Endothelial cell of umbilical vein (primary cell): ENCODE measurements around the gene ANGPTL2. TPM values are rescaled to one million over a fixed set of nuclear protein-coding genes. Genes with fewer than 3 reads are reported as not detected.

Experiments used
- BruUV-seq: library from RNA; stranded (reverse); fragments of 400-500 nt; replicated peaks from 2 replicates; lab custom pipeline; 2021; lab: Mats Ljungman, UMichigan
- CTCF ChIA-PET: fragments of 300-600, 350-600 bp; sonication (Branson Sonifier 250); formaldehyde crosslinking; loops from one replicate; lab custom pipeline; 2021; ENCODE audit warnings: antibody characterized with exemption, inconsistent platforms; lab: Charles Lee
- POLR2A ChIA-PET: fragments of 300-600, 350-600 bp; sonication (Branson Sonifier 250); formaldehyde crosslinking; loops from one replicate; lab custom pipeline; 2021; ENCODE audit warnings: antibody characterized with exemption, inconsistent platforms; lab: Charles Lee
- DNase-seq: peaks from one replicate; pipeline ENCODE4 v3.0.0-alpha.2; 2011; ENCODE audit warnings: low read depth, low spot score
- FAIRE-seq: peaks from 2 replicates; lab custom pipeline; 2011; peaks lifted over from hg19 to GRCh38; lab: Jason Lieb, UNC
- H2AFZ ChIP-seq: 2 replicates; pipeline ENCODE4 v1.6.0; 2012; ENCODE audit warnings: low read depth, low read length, control low read depth, inconsistent platforms
- H3K27ac ChIP-seq: 2 replicates; pipeline ENCODE4 v1.5.1; 2011; ENCODE audit warnings: low read depth, mild to moderate bottlenecking, control low read depth, low read length, moderate library complexity; ENCODE audit not compliant: insufficient read depth
- H3K27me3 ChIP-seq, 2 experiments: 2 replicates each; pipeline versions ENCODE4 v1.6.0 to v1.6.1; 2011; ENCODE audit warnings: low read length in 2 of 2, mixed read lengths in 1 of 2; ENCODE audit not compliant: control insufficient read depth in 2 of 2, insufficient read depth in 2 of 2
- H3K36me3 ChIP-seq, 2 experiments: 2 replicates in 1 of 2; 3 replicates in 1 of 2; pipeline ENCODE4 v1.5.1; 2011; ENCODE audit warnings: low read length in 2 of 2, mild to moderate bottlenecking in 1 of 2, moderate library complexity in 1 of 2; ENCODE audit not compliant: control insufficient read depth in 2 of 2, insufficient read depth in 2 of 2; ENCODE audit errors: extremely low read depth in 1 of 2
- H3K4me1 ChIP-seq: 3 replicates; pipeline ENCODE4 v1.5.1; 2011; ENCODE audit warnings: mild to moderate bottlenecking, low read length; ENCODE audit not compliant: control insufficient read depth, insufficient read depth; ENCODE audit errors: extremely low read depth
- H3K4me2 ChIP-seq: 2 replicates; pipeline ENCODE4 v1.6.1; 2011; ENCODE audit warnings: low read length, control low read depth, mixed read lengths; ENCODE audit not compliant: insufficient read depth
- H3K4me3 ChIP-seq, 3 experiments: fragments of 200-600 bp in 1 of 3; sonication (generic), shearing (Covaris generic) in 1 of 3; replicated peaks in 1 of 3; 2 replicates each; pipeline ENCODE4 v1.5.1; 2011 to 2016; ENCODE audit warnings: control low read depth in 3 of 3, low read length in 3 of 3, mild to moderate bottlenecking in 2 of 3, inconsistent platforms in 1 of 3, low read depth in 1 of 3, moderate library complexity in 1 of 3; ENCODE audit not compliant: insufficient read depth in 1 of 3
- H3K79me2 ChIP-seq: 2 replicates; pipeline ENCODE4 v1.6.0; 2012; ENCODE audit warnings: low read length, inconsistent platforms; ENCODE audit not compliant: control insufficient read depth, insufficient read depth
- H3K9ac ChIP-seq: replicated peaks from 2 replicates; pipeline ENCODE3; 2011; ENCODE audit warnings: low read length, control low read depth; ENCODE audit not compliant: insufficient read depth; ENCODE audit errors: extremely low read depth
- H3K9me1 ChIP-seq: replicated peaks from 3 replicates; pipeline ENCODE4 v1.6.0; 2011; ENCODE audit warnings: mild to moderate bottlenecking, low read length; ENCODE audit not compliant: control insufficient read depth, insufficient read depth; ENCODE audit errors: extremely low read depth
- H3K9me3 ChIP-seq: replicated peaks from 2 replicates; pipeline ENCODE4 v1.5.1; 2012; ENCODE audit warnings: low read length, inconsistent platforms; ENCODE audit not compliant: control insufficient read depth, insufficient read depth
- H4K20me1 ChIP-seq: replicated peaks from 2 replicates; pipeline ENCODE3; 2011; ENCODE audit warnings: mild to moderate bottlenecking, low read length; ENCODE audit not compliant: control insufficient read depth, insufficient read depth; ENCODE audit errors: extremely low read depth
- EZH2 ChIP-seq: IDR thresholded peaks from 2 replicates; pipeline ENCODE4 v1.6.1; 2012; ENCODE audit warnings: borderline replicate concordance, low read depth, mild to moderate bottlenecking, moderate library complexity, low read length, inconsistent platforms; ENCODE audit not compliant: severe bottlenecking
- FOS ChIP-seq: IDR thresholded peaks from 2 replicates; pipeline ENCODE4 v1.6.1; 2011; ENCODE audit warnings: mild to moderate bottlenecking, low read length, moderate library complexity, borderline replicate concordance; ENCODE audit not compliant: insufficient read depth
- GATA2 ChIP-seq: IDR thresholded peaks from 2 replicates; pipeline ENCODE4 v1.7.0; 2011; ENCODE audit warnings: low read depth, mild to moderate bottlenecking, moderate library complexity, mixed read lengths, low read length; ENCODE audit not compliant: insufficient read length, insufficient read depth
- JUN ChIP-seq: IDR thresholded peaks from 2 replicates; pipeline ENCODE4 v1.6.1; 2011; ENCODE audit warnings: borderline replicate concordance, low read depth; ENCODE audit not compliant: insufficient read length, insufficient read depth
- MAX ChIP-seq: IDR thresholded peaks from 2 replicates; pipeline ENCODE4 v1.6.1; 2011; ENCODE audit not compliant: insufficient read depth, insufficient read length
- MYC ChIP-seq: IDR thresholded peaks from one replicate; pipeline ENCODE4 v1.6.1; 2011; ENCODE audit warnings: mild to moderate bottlenecking, low read depth, low read length
- POLR2A ChIP-seq: IDR thresholded peaks from 2 replicates; pipeline ENCODE4 v1.6.1; 2012; ENCODE audit warnings: low read depth, mild to moderate bottlenecking, control low read depth, low read length
- POLR2AphosphoS5 ChIP-seq: IDR thresholded peaks from 2 replicates; pipeline ENCODE4 v1.6.1; 2012; ENCODE audit warnings: low read depth, mild to moderate bottlenecking, control low read depth, low read length, moderate library complexity; ENCODE audit not compliant: insufficient read depth
- dilution Hi-C: fragments of 300-500 bp; cut with MboI; formaldehyde crosslinking; loops from one replicate; pipeline ENCODE4 v1.15.0; 2019; ENCODE audit warnings: low sequenced_read_pairs; ENCODE audit not compliant: extremely low pct_ligation_motif_present
- intact Hi-C: fragments of 100-400 bp; cut with micrococcal nuclease; formaldehyde crosslinking; loops from one replicate; pipeline ENCODE4 v1.10.0; 2022
- polyA plus RNA-seq, 4 experiments: library from polyadenylated mRNA; depleted of rRNA in 3 of 4; stranded (reverse) in 3 of 4; unstranded in 1 of 4; fragments of >200 nt; gene quantifications; 2 replicates each; pipeline versions ENCODE4 v1.2.1 to v1.2.3, GENCODE V29; 2011 to 2012; ENCODE audit warnings: missing spikeins in 1 of 4
- total RNA-seq: library from RNA; stranded (reverse); gene quantifications from 2 replicates; pipeline ENCODE4 v1.2.3, GENCODE V29; 2021
- TF ChIP-seq, protein P1 (sequence below), 2 donors: IDR thresholded peaks; 1 replicate in 1 of 2; 2 replicates in 1 of 2; pipeline ENCODE4 v1.5.1; 2011; ENCODE audit warnings: low read length in 2 of 2, mild to moderate bottlenecking in 2 of 2, moderate library complexity in 2 of 2, control low read depth in 1 of 2, inconsistent platforms in 1 of 2, low read depth in 1 of 2; ENCODE audit not compliant: insufficient read depth in 1 of 2; ENCODE audit errors: extremely low read depth in 1 of 2

ANGPTL2 gene
- total and polyA plus RNA-seq, 2 donors (not counting 3 experiments of a cell fraction or from before 2014, with no cell fraction given), result 15.1 to 24.5 TPM

DNA sequence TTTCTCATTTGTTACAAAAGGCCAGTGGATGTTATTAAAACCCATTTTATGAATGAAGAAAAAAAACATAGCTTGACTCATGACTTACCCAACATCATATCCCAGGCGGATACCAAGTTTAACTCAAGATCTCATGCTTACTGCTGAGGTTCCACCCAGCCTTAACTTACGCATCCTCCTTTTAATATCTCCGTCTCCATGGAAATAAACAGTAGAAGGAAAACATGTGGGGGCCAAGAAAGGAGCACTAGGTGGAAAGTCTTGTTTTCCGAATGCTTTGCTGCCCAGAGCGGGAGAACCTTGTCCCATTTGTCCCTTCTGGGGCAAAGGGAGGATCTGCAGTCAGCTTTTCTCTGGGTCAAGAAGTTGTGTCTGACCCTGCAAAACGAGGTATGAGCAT lies 44.1 kb downstream of the ANGPTL2 start:
- no peak overlapping the region for H3K4me2 ChIP-seq
- H2AFZ ChIP-seq, result no peak overlapping the region
- intact Hi-C loops, result no loop called here
- DNase-seq (no peak), FAIRE-seq (no peak)
- no peaks in the 10 kb centered on the region for H3K36me3 ChIP-seq
- H3K4me3 ChIP-seq, result no peak overlapping the region
- H3K79me2 ChIP-seq, result no peaks in the 10 kb centered on the region
- ChIA-PET POLR2A (no interaction called here), CTCF (interaction anchor here (1.2 kb wide), 1 partner anchor 16 kb away, joined by 3 read pairs; no protein-coding TSS in a partner anchor)
- no peak for TF ChIP-seq MYC
- no peak for TF ChIP-seq MAX
- TF ChIP-seq, protein P1, sequence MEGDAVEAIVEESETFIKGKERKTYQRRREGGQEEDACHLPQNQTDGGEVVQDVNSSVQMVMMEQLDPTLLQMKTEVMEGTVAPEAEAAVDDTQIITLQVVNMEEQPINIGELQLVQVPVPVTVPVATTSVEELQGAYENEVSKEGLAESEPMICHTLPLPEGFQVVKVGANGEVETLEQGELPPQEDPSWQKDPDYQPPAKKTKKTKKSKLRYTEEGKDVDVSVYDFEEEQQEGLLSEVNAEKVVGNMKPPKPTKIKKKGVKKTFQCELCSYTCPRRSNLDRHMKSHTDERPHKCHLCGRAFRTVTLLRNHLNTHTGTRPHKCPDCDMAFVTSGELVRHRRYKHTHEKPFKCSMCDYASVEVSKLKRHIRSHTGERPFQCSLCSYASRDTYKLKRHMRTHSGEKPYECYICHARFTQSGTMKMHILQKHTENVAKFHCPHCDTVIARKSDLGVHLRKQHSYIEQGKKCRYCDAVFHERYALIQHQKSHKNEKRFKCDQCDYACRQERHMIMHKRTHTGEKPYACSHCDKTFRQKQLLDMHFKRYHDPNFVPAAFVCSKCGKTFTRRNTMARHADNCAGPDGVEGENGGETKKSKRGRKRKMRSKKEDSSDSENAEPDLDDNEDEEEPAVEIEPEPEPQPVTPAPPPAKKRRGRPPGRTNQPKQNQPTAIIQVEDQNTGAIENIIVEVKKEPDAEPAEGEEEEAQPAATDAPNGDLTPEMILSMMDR (IDR thresholded peaks at IDR 0.05; ENCODE audit: extremely low read depth in 1 of 2, insufficient read depth in 1 of 2, low read depth in 1 of 2, low read length in 2 of 2), result no peak
- TF ChIP-seq FOS, result no peak
- no peak for TF ChIP-seq POLR2A
- no peak for TF ChIP-seq EZH2
- TF ChIP-seq JUN, result no peak
- no peak for TF ChIP-seq POLR2AphosphoS5
- no peak for TF ChIP-seq GATA2
- BruUV-seq, result no TSS peak
- H3K9me3 ChIP-seq, result no peaks in the 10 kb centered on the region
- no peak overlapping the region for H3K27ac ChIP-seq
- no peak overlapping the region for H3K9ac ChIP-seq
- H3K4me1 ChIP-seq, result peaks cover 23% of the 10 kb centered on the region
- no peaks in the 10 kb centered on the region for H4K20me1 ChIP-seq
- H3K27me3 ChIP-seq, result no peaks in the 10 kb centered on the region
- dilution Hi-C loops, result no loop called here
- no peaks in the 10 kb centered on the region for H3K9me1 ChIP-seq
